Fibroblast of lung (primary cell): Measurements from ENCODE around the gene GDF7. TPM values are rescaled to one million over a fixed set of nuclear protein-coding genes. Genes with fewer than 3 reads are reported as not detected.

Experiments
- DNase-seq, 2 donors: peaks; one replicate each; pipeline versions ENCODE4 v3.0.0 to v3.0.0-alpha.2; 2010; ENCODE audit warnings: low read depth in 2 of 2
- H2AFZ ChIP-seq: 2 replicates; pipeline ENCODE4 v1.5.1; 2012; ENCODE audit warnings: low read length, control low read depth, inconsistent platforms
- H3K27ac ChIP-seq: 2 replicates; pipeline ENCODE4 v1.5.1; 2011; ENCODE audit warnings: low read length, control low read depth; ENCODE audit not compliant: insufficient read depth
- H3K27me3 ChIP-seq: 2 replicates; pipeline ENCODE4 v1.5.1; 2011; ENCODE audit warnings: mild to moderate bottlenecking, low read length; ENCODE audit not compliant: control insufficient read depth, insufficient read depth
- H3K36me3 ChIP-seq: 2 replicates; pipeline ENCODE4 v1.5.1; 2011; ENCODE audit warnings: low read length; ENCODE audit not compliant: control insufficient read depth, insufficient read depth
- H3K4me1 ChIP-seq: 2 replicates; pipeline ENCODE4 v1.5.1; 2011; ENCODE audit warnings: low read length; ENCODE audit not compliant: control insufficient read depth, insufficient read depth; ENCODE audit errors: extremely low read depth
- H3K4me2 ChIP-seq: 2 replicates; pipeline ENCODE4 v1.5.1; 2011; ENCODE audit warnings: low read length, control low read depth; ENCODE audit not compliant: insufficient read depth; ENCODE audit errors: extremely low read depth
- H3K4me3 ChIP-seq, 4 experiments: fragments of 200-600 bp in 1 of 4; sonication (generic) in 1 of 4; replicated peaks in 1 of 4; 2 replicates each; pipeline ENCODE4 v1.5.1; 2011 to 2016; ENCODE audit warnings: low read length in 4 of 4, low read depth in 3 of 4, mild to moderate bottlenecking in 3 of 4, control low read depth in 2 of 4, inconsistent platforms in 1 of 4, mixed read lengths in 1 of 4; ENCODE audit not compliant: insufficient read depth in 1 of 4; ENCODE audit errors: control extremely low read depth in 1 of 4
- H3K79me2 ChIP-seq: 2 replicates; pipeline ENCODE4 v1.5.1; 2012; ENCODE audit warnings: mild to moderate bottlenecking, low read length, inconsistent platforms; ENCODE audit not compliant: control insufficient read depth, insufficient read depth
- H3K9ac ChIP-seq: 2 replicates; pipeline ENCODE4 v1.5.1; 2011; ENCODE audit warnings: mild to moderate bottlenecking, low read length, control low read depth; ENCODE audit not compliant: insufficient read depth
- H3K9me3 ChIP-seq: 2 replicates; pipeline ENCODE4 v1.5.1; 2012; ENCODE audit warnings: low read depth, low read length; ENCODE audit not compliant: control insufficient read depth, insufficient read depth
- H4K20me1 ChIP-seq: 2 replicates; pipeline ENCODE4 v1.5.1; 2011; ENCODE audit warnings: low read length; ENCODE audit not compliant: control insufficient read depth, insufficient read depth; ENCODE audit errors: extremely low read depth
- EZH2 ChIP-seq: IDR thresholded peaks from 2 replicates; pipeline ENCODE4 v1.5.1; 2012; ENCODE audit warnings: low read length, control low read depth, mild to moderate bottlenecking; ENCODE audit errors: missing control alignments
- polyA plus RNA-seq, 2 donors: library from polyadenylated mRNA; depleted of rRNA in 1 of 2; stranded (reverse) in 1 of 2; unstranded in 1 of 2; fragments of >200 nt; gene quantifications; 2 replicates each; pipeline ENCODE4 v1.2.1, GENCODE V29; 2011 to 2012; ENCODE audit warnings: missing spikeins in 1 of 2
- total RNA-seq: library from RNA; depleted of rRNA; stranded (reverse); fragments of >200 nt; gene quantifications from 2 replicates; pipeline ENCODE4 v1.2.1, GENCODE V29; 2014
- TF ChIP-seq, protein P1 (sequence below), 2 donors: IDR thresholded peaks in 1 of 2; conservative IDR thresholded peaks in 1 of 2; 1 replicate in 1 of 2; 2 replicates in 1 of 2; pipeline ENCODE4 v1.5.1; 2011 to 2012; ENCODE audit warnings: low read length in 2 of 2, control low read depth in 1 of 2, inconsistent platforms in 1 of 2, low read depth in 1 of 2, mild to moderate bottlenecking in 1 of 2

Gene GDF7
- total and polyA plus RNA-seq, 2 donors (not counting 1 experiment from before 2014, with no cell fraction given), result 0.33 TPM; not detected in 1

DNA sequence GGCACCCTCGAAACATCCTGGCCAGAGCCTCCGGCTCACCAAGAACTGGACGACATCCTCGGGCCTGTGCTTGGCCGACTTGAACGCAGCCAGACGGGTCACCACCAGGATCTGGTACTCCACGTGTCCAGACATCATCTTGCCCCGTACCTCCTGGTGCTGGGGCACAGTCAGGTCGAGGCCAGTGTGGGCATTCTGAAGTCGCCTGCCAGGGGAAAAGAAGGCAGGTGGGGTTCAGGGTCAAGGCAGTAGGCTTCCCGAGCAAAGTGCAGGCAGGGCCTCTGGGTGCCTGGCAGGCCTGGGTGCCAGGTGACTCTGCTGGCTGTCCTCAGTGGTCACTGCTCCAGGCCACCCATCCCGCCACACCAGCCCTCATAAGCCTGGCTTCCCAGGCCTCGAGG, 21.6 kb upstream of the GDF7 start:
- no peaks in the 10 kb centered on the region for H3K9me3 ChIP-seq
- H3K27me3 ChIP-seq, result no peaks in the 10 kb centered on the region
- TF ChIP-seq, protein P1, sequence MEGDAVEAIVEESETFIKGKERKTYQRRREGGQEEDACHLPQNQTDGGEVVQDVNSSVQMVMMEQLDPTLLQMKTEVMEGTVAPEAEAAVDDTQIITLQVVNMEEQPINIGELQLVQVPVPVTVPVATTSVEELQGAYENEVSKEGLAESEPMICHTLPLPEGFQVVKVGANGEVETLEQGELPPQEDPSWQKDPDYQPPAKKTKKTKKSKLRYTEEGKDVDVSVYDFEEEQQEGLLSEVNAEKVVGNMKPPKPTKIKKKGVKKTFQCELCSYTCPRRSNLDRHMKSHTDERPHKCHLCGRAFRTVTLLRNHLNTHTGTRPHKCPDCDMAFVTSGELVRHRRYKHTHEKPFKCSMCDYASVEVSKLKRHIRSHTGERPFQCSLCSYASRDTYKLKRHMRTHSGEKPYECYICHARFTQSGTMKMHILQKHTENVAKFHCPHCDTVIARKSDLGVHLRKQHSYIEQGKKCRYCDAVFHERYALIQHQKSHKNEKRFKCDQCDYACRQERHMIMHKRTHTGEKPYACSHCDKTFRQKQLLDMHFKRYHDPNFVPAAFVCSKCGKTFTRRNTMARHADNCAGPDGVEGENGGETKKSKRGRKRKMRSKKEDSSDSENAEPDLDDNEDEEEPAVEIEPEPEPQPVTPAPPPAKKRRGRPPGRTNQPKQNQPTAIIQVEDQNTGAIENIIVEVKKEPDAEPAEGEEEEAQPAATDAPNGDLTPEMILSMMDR (conservative IDR thresholded peaks at IDR 0.05 in 1 of 2, IDR thresholded peaks at IDR 0.05 in 1 of 2; ENCODE audit: low read depth in 1 of 2, low read length in 2 of 2), result no peak
- TF ChIP-seq EZH2, result no peak
- H3K4me1 ChIP-seq, result peaks cover 19% of the 10 kb centered on the region
- no peak overlapping the region for H2AFZ ChIP-seq
- H3K27ac ChIP-seq, result no peak overlapping the region
- no peak overlapping the region for H3K9ac ChIP-seq
- H3K36me3 ChIP-seq, result peaks cover 24% of the 10 kb centered on the region
- H4K20me1 ChIP-seq, result no peaks in the 10 kb centered on the region
- DNase-seq, result no peak
- no peak overlapping the region for H3K4me3 ChIP-seq
- H3K79me2 ChIP-seq, result peaks cover 21% of the 10 kb centered on the region
- no peak overlapping the region for H3K4me2 ChIP-seq

DNA sequence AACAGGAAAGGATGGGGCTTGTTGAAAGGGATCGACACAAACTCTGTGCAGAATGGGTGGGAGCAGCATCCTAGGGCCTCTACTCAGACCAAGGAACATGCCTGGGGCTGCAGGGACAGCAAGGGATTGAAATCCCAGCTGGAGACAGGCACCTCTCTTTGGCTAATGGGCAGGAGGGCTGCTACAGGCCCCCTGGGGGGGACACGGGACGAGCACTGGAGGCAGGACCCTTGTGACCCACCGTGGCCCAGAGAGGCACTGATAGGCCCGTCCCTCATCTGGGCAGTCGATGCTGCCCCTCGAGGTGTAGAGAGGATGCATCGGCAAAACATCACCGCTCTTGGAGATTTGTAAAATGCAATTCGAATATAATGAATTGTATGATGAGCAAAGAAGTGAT, 21.2 kb upstream of the GDF7 start:
- H2AFZ ChIP-seq, result no peak overlapping the region
- no peak overlapping the region for H3K9ac ChIP-seq
- H3K79me2 ChIP-seq, result peaks cover 24% of the 10 kb centered on the region
- peaks cover 19% of the 10 kb centered on the region for H3K36me3 ChIP-seq
- no peak overlapping the region for H3K4me2 ChIP-seq
- DNase-seq, result no peak
- H3K4me1 ChIP-seq, result peaks cover 19% of the 10 kb centered on the region
- no peaks in the 10 kb centered on the region for H3K9me3 ChIP-seq
- H4K20me1 ChIP-seq, result no peaks in the 10 kb centered on the region
- no peaks in the 10 kb centered on the region for H3K27me3 ChIP-seq
- no peak overlapping the region for H3K27ac ChIP-seq
- H3K4me3 ChIP-seq, result no peak overlapping the region
- TF ChIP-seq EZH2, result no peak
- TF ChIP-seq, protein P1 (conservative IDR thresholded peaks at IDR 0.05 in 1 of 2, IDR thresholded peaks at IDR 0.05 in 1 of 2; ENCODE audit: low read depth in 1 of 2, low read length in 2 of 2), result no peak

DNA sequence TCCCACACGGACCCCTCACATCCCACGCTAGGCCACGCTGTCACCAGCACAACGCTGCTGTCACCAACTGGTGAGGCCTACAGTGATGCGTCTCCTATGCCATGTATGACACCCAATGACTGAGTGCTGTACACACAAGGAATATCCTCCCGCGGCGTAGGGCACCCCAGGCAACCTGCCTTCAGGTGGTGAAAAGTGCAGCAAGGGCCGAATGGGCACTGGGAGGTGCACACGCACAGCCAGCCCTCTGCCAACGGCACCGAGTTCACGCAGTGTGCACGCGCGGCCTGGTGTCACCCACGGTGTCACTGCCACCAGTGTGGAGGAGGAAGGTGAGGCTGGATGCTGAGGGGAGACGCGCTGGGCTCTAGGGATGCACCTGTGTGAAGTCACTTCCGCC, 20.5 kb upstream of the GDF7 start:
- DNase-seq, result no peak
- no peak overlapping the region for H2AFZ ChIP-seq
- peaks cover 17% of the 10 kb centered on the region for H3K36me3 ChIP-seq
- no peak overlapping the region for H3K4me3 ChIP-seq
- no peaks in the 10 kb centered on the region for H4K20me1 ChIP-seq
- no peaks in the 10 kb centered on the region for H3K27me3 ChIP-seq
- TF ChIP-seq, protein P1 (conservative IDR thresholded peaks at IDR 0.05 in 1 of 2, IDR thresholded peaks at IDR 0.05 in 1 of 2; ENCODE audit: low read depth in 1 of 2, low read length in 2 of 2), result no peak
- TF ChIP-seq EZH2, result no peak
- no peak overlapping the region for H3K27ac ChIP-seq
- peaks cover 15% of the 10 kb centered on the region for H3K4me1 ChIP-seq
- no peak overlapping the region for H3K4me2 ChIP-seq
- no peak overlapping the region for H3K9ac ChIP-seq
- H3K9me3 ChIP-seq, result no peaks in the 10 kb centered on the region
- H3K79me2 ChIP-seq, result peaks cover 24% of the 10 kb centered on the region
